IgD-negative memory B cell (primary cell): ENCODE measurements around the gene MZT1. TPM values are rescaled to one million over a fixed set of nuclear protein-coding genes. Genes with fewer than 3 reads are reported as not detected.

Source experiments
- polyA plus RNA-seq: library from polyadenylated mRNA; unstranded; fragments of 300-500 nt; fragmentation: Illumina TruSeq; gene quantifications from one replicate; pipeline ENCODE4 v1.2.3, GENCODE V29; 2021

Gene MZT1
- polyA plus RNA-seq, 1 donor from 2014 or later: 7.2 TPM

Other genes with a start within 250 kb of the MZT1 start
- gene BORA, start 294 bp upstream of the MZT1 start, polyA plus RNA-seq: 9.8 TPM
- 16.3 TPM for gene DIS3, start 54.3 kb upstream of the MZT1 start, polyA plus RNA-seq
- 15.0 TPM for gene PIBF1, start 54.5 kb upstream of the MZT1 start, polyA plus RNA-seq